Activated CD4-positive, alpha-beta T cell treated with anti-CD3 and anti-CD28 coated beads, Interleukin-2, amount 50 U/mL, for 4 hours (primary cell): ENCODE data around the gene SOCS2.
"Not testable (repeated sequence)": the region's sequence is repeated elsewhere in the genome, so short reads cannot be mapped to it uniquely, and the experiment has no call there.

Experiments used
- DNase-seq, 2 experiments: peaks; one replicate each; pipeline ENCODE4 v3.0.0-alpha.2; 2020

The SOCS2 gene, protein sequence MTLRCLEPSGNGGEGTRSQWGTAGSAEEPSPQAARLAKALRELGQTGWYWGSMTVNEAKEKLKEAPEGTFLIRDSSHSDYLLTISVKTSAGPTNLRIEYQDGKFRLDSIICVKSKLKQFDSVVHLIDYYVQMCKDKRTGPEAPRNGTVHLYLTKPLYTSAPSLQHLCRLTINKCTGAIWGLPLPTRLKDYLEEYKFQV

GRCh38 chr12:93571925-93572711, at the start of gene SOCS2:
TSS of gene SOCS2 (plus strand) at chr12:93572675. CDS start at chr12:93572898, 223 bp downstream.
- DNase-seq = peak; percentile 4 to 8

DNA sequence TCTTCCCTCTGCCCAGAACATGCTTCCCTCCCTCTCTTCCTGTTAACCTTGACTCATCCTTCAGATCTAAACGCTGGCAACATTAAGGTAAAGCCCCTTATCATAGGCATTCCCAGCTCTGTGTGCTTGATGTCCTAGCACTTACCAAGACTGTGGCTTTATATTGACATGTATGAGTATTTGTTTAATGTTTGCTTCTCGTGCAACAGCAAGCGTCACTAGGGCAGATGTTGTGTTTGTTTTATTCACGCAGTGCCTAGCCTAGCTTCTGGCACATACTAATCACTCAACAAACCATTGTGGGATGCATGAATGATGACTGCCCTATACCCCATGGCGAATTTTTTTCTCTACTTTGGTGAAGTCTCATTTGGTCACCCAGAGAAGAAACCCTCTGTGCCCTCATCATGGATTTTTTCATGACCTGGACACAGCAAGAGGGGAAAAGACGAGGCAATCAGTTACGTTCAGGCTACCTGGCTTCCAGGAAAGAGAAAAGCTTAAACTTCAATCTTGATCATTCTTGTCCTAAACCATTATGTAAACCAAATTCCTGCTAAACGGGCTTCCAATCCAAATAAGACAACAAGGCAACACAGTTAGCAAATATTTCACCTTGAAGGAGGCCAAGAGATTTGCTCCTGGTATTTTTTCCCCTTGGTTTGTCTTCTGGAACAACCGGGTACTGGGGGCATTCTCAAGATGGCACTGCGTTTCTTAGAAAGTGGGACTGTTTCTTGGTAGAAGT, 47.9 kb upstream of the SOCS2 start:
- DNase-seq = no peak

- no peak for DNase-seq
These were observed 45.6 kb upstream of the SOCS2 start for GRCh38 chr12:93526786-93527428.

DNA sequence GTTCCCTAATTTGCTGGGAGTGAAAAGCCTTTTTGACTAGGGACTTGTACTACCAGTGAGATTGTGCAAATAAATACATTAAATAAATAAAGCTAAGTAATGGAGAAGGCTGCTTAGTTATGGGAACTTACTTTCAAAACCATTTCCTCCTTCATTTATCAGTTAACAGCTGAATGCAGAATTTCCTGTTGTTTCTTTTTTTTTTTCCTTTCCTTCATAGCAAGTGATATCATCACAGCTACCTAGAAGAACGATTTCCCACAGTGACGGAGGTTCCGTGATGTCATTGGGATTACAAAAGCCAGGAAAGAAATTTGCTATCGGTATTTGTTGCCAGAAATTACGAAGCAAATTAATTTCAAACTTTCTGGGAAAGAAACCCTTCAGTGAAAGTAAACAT, 42.1 kb upstream of the SOCS2 start:
- peak; percentile 3 to 5 for DNase-seq

DNA sequence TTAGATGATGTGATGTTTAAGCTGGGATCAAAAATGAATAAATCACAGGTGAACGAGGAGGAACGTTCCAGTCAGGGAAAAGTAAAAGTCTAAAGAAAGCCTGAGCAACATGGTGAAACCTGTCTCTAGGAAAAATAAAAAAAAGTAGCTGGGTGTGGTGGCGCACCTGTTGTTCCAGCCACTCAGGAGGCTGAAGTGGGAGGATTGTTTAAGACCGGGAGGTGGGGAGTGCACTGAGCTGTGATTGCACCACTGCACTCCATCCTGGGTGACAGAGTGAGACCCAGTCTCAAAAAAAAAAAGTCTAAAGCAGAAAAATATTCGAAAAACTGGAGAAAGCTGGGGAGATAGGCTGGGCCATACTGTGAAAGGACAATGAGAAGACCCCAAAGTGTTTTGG, 39.2 kb upstream of the SOCS2 start:
- DNase-seq = no peak

DNA sequence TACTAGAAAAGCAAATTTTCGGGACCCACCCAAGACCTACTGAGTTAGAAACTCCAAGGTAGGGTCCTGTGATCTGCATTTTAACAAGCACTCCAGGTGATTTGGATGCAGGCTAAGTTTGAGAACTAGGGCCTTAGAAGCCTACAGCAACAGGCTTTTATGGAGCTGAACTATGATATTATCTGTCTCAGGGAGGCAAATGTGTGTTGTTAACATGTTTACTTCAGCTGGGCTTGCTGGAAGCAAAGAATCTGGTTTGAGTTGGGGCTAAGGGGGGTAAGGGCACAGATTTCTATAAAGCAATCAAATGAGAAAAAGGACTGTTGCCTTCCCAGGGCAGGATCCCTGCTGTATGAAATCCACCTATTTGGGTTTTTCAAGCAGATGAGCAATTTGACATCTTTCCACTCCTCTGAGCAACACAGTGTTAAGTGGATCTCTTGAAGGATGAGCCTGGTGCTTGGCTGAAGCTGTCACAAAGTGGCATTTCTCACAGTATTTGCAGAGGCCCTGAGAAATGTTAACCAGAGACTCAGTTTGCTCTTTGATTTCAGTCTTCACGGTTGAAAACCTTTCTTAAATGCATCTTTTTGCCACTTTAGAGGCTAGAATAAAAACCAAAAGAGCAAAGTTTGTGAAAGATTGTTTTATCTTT, 36.2 kb upstream of the SOCS2 start:
- no peak for DNase-seq

GRCh38 chr12:93536766-93537488, 35.5 kb upstream of the SOCS2 start:
- DNase-seq = no peak

DNA sequence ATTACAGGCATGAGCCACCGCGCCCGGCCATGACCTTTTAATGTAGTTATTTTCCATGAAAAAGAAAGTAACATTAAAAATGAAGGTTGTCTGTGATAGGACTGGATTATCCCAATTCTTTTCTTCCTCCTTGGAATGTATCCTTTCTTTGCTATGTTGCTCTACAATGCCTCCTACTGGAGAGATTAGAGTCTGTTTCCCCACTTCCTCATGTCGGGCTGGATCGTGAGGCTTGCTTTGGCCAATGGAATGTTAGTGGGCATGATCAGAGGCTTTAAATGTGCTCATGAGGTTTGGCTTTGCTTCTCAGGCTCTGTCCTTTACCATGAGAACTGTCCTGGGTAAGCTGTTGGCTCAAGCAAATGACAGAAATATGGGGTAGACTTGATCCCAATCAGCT, 34.7 kb upstream of the SOCS2 start:
- no peak for DNase-seq

- no peak for DNase-seq
These were observed 32.7 kb upstream of the SOCS2 start for GRCh38 chr12:93539821-93540220.

- DNase-seq = no peak
These were observed 32.0 kb upstream of the SOCS2 start for GRCh38 chr12:93540466-93540865.

GRCh38 chr12:93541578-93542225, 30.8 kb upstream of the SOCS2 start:
- no peak for DNase-seq

DNA sequence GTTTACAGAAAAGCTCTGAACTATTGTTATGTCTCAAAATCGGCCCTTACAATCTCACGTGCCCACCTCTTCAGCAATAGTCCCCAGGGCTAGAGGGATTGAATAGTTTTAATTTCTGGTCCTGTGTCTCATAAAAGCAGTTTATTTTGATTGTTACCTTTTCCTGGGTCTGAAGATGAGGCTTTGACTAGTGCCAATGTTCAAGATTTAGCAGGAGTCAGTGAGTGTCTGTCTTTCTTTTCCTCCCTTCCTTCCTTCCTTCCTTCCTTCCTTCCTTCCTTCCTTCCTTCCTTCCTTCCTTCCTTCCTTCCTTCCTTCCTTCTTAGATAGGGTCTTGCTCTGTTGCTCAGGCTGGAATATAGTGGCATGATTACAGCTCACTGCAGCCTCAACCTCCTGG, 24.7 kb upstream of the SOCS2 start:
- DNase-seq = no peak

GRCh38 chr12:93549174-93549573, 23.3 kb upstream of the SOCS2 start:
- no peak for DNase-seq

DNA sequence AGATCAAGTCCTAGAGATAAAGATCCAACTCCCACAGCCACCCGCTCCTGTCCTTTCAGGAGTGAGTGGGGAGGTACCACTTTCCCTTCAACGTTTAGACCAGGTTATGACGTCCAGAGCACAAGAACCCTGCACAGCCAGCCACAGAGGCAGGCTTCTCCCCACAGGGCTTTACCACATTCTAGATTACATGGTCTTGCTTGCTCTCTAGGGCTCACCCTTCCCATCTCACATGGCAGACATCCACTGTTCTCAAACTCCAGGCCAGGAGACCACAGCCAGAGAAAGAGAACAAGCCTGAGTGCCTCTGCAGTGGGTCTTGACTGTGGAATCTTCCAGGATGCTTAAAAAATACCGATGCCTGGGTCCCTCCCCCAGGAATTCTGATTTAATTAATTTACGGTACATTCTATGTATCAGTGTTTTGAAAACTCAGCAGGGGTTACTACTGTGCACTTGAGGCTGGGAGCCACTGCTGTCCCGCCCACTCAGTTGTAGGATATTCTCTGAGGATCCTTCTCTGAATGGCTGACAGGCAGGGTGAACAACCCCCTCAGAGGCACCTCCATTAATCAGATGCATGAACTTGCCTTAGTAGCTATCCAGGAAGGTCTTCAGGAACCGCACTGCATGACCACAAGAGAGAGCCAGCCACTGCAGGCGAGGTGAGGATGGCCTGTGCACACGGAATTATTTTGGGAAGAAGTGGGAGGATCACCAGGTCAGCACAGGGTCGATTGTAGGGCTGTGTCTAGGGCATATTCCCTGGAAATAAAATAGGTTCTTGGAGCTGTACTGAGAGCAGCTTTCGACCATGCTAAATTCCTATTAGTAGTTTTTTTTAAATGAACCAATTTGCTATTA, 21.5 kb upstream of the SOCS2 start:
- no peak for DNase-seq

GRCh38 chr12:93552427-93552826, 20.0 kb upstream of the SOCS2 start:
- DNase-seq = no peak

GRCh38 chr12:93557879-93558278, 14.6 kb upstream of the SOCS2 start:
- DNase-seq = not testable (repeated sequence)

DNA sequence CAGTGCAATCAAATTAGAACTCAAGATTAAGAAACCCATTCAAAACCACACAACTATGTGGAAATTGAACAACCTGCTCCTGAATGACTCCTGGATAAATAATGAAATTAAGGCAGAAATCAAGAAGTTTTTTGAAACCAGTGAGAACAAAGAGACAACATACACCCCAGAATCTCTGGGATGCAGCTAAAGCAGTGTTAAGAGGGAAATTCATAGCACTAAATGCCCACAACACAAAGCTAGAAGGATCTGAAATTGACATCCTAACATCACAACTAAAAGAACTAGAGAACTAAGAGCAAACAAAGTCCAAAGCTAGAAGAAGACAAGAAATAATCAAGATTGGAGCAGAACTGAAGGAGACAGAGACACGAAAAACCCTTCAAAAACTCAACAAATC, 13.8 kb upstream of the SOCS2 start:
- not testable (repeated sequence) for DNase-seq

DNA sequence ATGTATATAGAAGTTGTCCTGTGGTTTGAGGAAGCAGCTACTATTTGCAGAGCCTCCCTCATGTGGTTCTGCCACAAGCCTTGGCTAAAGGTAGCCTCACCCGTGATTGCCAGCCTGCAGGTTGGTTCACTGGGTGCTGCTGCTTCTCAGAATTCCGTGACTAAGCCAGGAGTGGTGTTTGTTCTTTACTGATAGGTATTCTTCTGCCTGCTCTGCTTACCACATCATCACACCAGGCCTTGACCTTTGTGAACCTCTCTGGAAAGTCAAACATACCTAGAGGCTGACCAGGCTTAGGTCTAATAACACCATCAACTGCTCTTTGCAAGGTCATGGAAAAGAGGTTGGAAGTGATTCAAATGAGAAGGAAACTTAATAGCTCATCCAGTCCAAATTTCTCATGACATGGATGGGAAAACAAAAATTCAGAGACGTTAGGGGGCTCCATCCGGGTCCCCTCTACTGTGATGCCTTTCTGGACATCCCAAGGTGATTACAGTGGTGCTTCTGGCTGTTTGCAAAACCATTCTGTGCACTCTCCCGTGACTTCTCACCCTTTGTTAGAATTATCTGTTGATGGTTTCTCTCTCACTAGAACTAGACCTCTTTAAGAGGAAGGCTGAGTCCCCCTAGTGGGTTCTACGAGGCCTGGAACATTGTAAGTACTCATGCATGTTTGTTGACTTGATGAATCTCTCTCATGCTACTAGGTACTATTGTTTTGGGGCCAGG, 8.5 kb upstream of the SOCS2 start:
- no peak for DNase-seq

DNA sequence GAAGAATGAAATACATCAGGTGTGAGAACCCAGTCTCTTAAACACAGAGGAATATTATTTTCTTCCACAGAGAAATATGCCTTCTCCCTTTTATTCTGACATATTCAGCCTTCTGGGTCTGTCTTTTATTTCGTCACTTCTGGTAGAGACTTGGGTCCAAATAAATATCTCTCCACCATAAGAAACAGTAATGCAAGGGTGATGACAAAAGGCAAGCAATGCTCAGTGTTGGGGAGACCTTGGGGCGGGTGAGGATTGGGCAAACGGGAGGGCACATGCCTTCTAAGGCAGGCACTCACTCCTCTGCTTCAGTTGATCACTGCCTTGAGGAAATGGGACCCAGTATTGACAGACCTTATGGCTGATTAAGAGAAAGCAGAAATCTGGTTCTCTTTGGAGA, 6.7 kb upstream of the SOCS2 start:
- no peak for DNase-seq

- no peak for DNase-seq
These were observed 5.3 kb upstream of the SOCS2 start for GRCh38 chr12:93567174-93567573.
